Tibial artery (tissue), 4 donors: ENCODE results near the gene PCDH9.
A peak's percentile ranks its signal among the peaks of the same experiment; 100 is the strongest.

ENCODE experiments used
- DNase-seq, 2 donors: peaks; one replicate each; pipeline ENCODE4 v3.0.0-alpha.2; 2019
- H3K27ac ChIP-seq, 2 donors: fragments of 200-600 bp; sonication (generic) in 1 of 2; 1 replicate in 1 of 2; 2 replicates in 1 of 2; pipeline ENCODE4 v1.5.1; 2018 to 2019; ENCODE audit warnings: mild to moderate bottlenecking in 1 of 2
- H3K27me3 ChIP-seq, 2 donors: fragments of 200-600 bp; sonication (generic) in 1 of 2; one replicate each; pipeline versions ENCODE4 v1.5.1 to v1.6.0; 2016 to 2019
- H3K36me3 ChIP-seq, 3 donors: fragments of 200-600 bp; sonication (generic) in 2 of 3; one replicate each; pipeline ENCODE4 v1.5.1; 2016 to 2019; ENCODE audit warnings: mild to moderate bottlenecking in 2 of 3
- H3K4me1 ChIP-seq, 4 donors: fragments of 200-600 bp; sonication (generic) in 2 of 4; 1 replicate in 3 of 4; 2 replicates in 1 of 4; pipeline ENCODE4 v1.5.1; 2016 to 2019
- H3K4me3 ChIP-seq, 2 donors: fragments of 200-600 bp; sonication (generic) in 1 of 2; 1 replicate in 1 of 2; 2 replicates in 1 of 2; pipeline ENCODE4 v1.5.1; 2018 to 2019; ENCODE audit warnings: mild to moderate bottlenecking in 2 of 2
- H3K9me3 ChIP-seq, 3 donors: fragments of 200-600 bp; sonication (generic) in 1 of 3; one replicate each; pipeline ENCODE4 v1.5.1; 2016 to 2019
- CTCF ChIP-seq, 2 experiments: fragments of 200-600 bp in 1 of 2; fragments of 450-650 bp in 1 of 2; IDR thresholded peaks; one replicate each; pipeline ENCODE4 v1.5.1; 2017 to 2019; ENCODE audit warnings: antibody characterized with exemption in 2 of 2, mild to moderate bottlenecking in 1 of 2, moderate library complexity in 1 of 2
- intact Hi-C: fragments of 100-400 bp; cut with DNase I; formaldehyde crosslinking; loops from one replicate; pipeline ENCODE4 v1.15.0; 2023; ENCODE audit warnings: low total_unique reads

PCDH9 gene

GRCh38 chr13:67273001-67273400 lies 42.9 kb upstream of the PCDH9 start:
- no peaks in the 10 kb centered on the region for H3K9me3 ChIP-seq
- no peaks in the 10 kb centered on the region for H3K27me3 ChIP-seq
- intact Hi-C loops = no loop called here
- TF ChIP-seq CTCF (IDR thresholded peaks at IDR 0.05) = no peak
- no peaks in the 10 kb centered on the region for H3K4me1 ChIP-seq
- no peak overlapping the region for H3K27ac ChIP-seq
- H3K36me3 ChIP-seq = no peaks in the 10 kb centered on the region
- no peak overlapping the region for H3K4me3 ChIP-seq
- DNase-seq = no peak

- no peak for DNase-seq
- intact Hi-C loops = no loop called here
Observed at GRCh38 chr13:67267136-67267535, 37.0 kb upstream of the PCDH9 start.

GRCh38 chr13:67259208-67259607 lies 29.1 kb upstream of the PCDH9 start:
- DNase-seq = no peak
- Histone ChIP-seq H3K4me3 (no peak overlapping the region), H3K27ac (no peak overlapping the region), H3K36me3 (no peaks in the 10 kb centered on the region), H3K27me3 (no peaks in the 10 kb centered on the region), H3K9me3 (no peaks in the 10 kb centered on the region), H3K4me1 (no peaks in the 10 kb centered on the region)
- intact Hi-C loops = no loop called here
- TF ChIP-seq CTCF (IDR thresholded peaks at IDR 0.05) = no peak

More at GRCh38 chr13:67267136-67267535, 37.0 kb upstream of the PCDH9 start:
- Histone ChIP-seq H3K4me3 (no peak overlapping the region), H3K36me3 (no peaks in the 10 kb centered on the region), H3K9me3 (no peaks in the 10 kb centered on the region), H3K27me3 (no peaks in the 10 kb centered on the region), H3K4me1 (no peaks in the 10 kb centered on the region), H3K27ac (no peak overlapping the region)
- TF ChIP-seq CTCF (IDR thresholded peaks at IDR 0.05) = no peak

- TF ChIP-seq CTCF (IDR thresholded peaks at IDR 0.05) = no peak
- Histone ChIP-seq H3K36me3 (no peaks in the 10 kb centered on the region), H3K27me3 (no peaks in the 10 kb centered on the region), H3K4me1 (no peaks in the 10 kb centered on the region), H3K27ac (no peak overlapping the region), H3K4me3 (no peak overlapping the region), H3K9me3 (no peaks in the 10 kb centered on the region)
- intact Hi-C loops = no loop called here
- no peak for DNase-seq
Observed at GRCh38 chr13:67258482-67258881, 28.3 kb upstream of the PCDH9 start.

GRCh38 chr13:67238861-67239260 lies 8.7 kb upstream of the PCDH9 start:
- Histone ChIP-seq H3K36me3 (no peaks in the 10 kb centered on the region), H3K4me3 (no peak overlapping the region), H3K4me1 (no peaks in the 10 kb centered on the region), H3K27me3 (no peaks in the 10 kb centered on the region), H3K9me3 (no peaks in the 10 kb centered on the region), H3K27ac (no peak overlapping the region)
- intact Hi-C loops = no loop called here
- no peak for TF ChIP-seq CTCF (IDR thresholded peaks at IDR 0.05)
- DNase-seq = no peak

GRCh38 chr13:67238277-67238859 lies 8.2 kb upstream of the PCDH9 start:
- H3K36me3 ChIP-seq = no peaks in the 10 kb centered on the region
- TF ChIP-seq CTCF (IDR thresholded peaks at IDR 0.05) = peak; percentile 52 to 76
- intact Hi-C loops = no loop called here
- no peaks in the 10 kb centered on the region for H3K9me3 ChIP-seq
- H3K4me1 ChIP-seq = no peaks in the 10 kb centered on the region
- H3K27me3 ChIP-seq = no peaks in the 10 kb centered on the region
- H3K27ac ChIP-seq = no peak overlapping the region
- DNase-seq = no peak
- H3K4me3 ChIP-seq = no peak overlapping the region
